GM23338 (cell line): Measurements from ENCODE around the gene TAT. TPM values are rescaled to one million over a fixed set of nuclear protein-coding genes. Genes with fewer than 3 reads are reported as not detected.

Source experiments
- ATAC-seq: fragments of 200-7000 bp; cut with Tn5 transposase; 3 replicates; pipeline ENCODE4 v1.9.1; 2020
- DNase-seq: peaks from one replicate; pipeline ENCODE4 v3.0.0-alpha.2; 2015; ENCODE audit warnings: low spot score
- H2AFZ ChIP-seq: fragments of 200-600 bp; sonication (generic); 2 replicates; pipeline ENCODE4 v1.8.0; 2016; ENCODE audit warnings: antibody characterized with exemption, mild to moderate bottlenecking, moderate library complexity
- H3F3A ChIP-seq: fragments of 200-600 bp; sonication (generic); replicated peaks from 2 replicates; pipeline ENCODE4 v1.8.0; 2017; ENCODE audit warnings: antibody characterized with exemption, mixed run types, low read depth
- H3K27ac ChIP-seq: fragments of 200-600 bp; sonication (generic); 2 replicates; pipeline ENCODE4 v1.6.1; 2016; ENCODE audit warnings: low read depth
- H3K27me3 ChIP-seq: fragments of 200-600 bp; sonication (generic); 2 replicates; pipeline ENCODE4 v1.8.0; 2016; ENCODE audit warnings: mild to moderate bottlenecking, mixed run types, moderate library complexity; ENCODE audit not compliant: insufficient read depth
- H3K36me3 ChIP-seq: fragments of 200-600 bp; sonication (generic); 2 replicates; pipeline ENCODE4 v1.8.0; 2016; ENCODE audit warnings: mild to moderate bottlenecking; ENCODE audit not compliant: insufficient read depth
- H3K4me1 ChIP-seq: fragments of 200-600 bp; sonication (generic); 2 replicates; pipeline ENCODE4 v1.8.0; 2016; ENCODE audit warnings: mild to moderate bottlenecking, moderate library complexity; ENCODE audit not compliant: insufficient read depth
- H3K4me2 ChIP-seq: fragments of 200-600 bp; sonication (generic); 2 replicates; pipeline ENCODE4 v1.7.1; 2017; ENCODE audit warnings: mixed run types
- H3K4me3 ChIP-seq: fragments of 200-600 bp; sonication (generic); 2 replicates; pipeline ENCODE4 v1.6.1; 2016; ENCODE audit warnings: mixed run types
- H3K79me2 ChIP-seq: fragments of 200-600 bp; sonication (generic); replicated peaks from 2 replicates; pipeline ENCODE4 v1.8.0; 2017; ENCODE audit warnings: mild to moderate bottlenecking; ENCODE audit not compliant: insufficient read depth
- H3K9me2 ChIP-seq: fragments of 200-600 bp; sonication (generic); 2 replicates; pipeline ENCODE4 v1.8.0; 2017; ENCODE audit not compliant: insufficient read depth
- H4K20me1 ChIP-seq: fragments of 200-600 bp; sonication (generic); replicated peaks from 2 replicates; pipeline ENCODE4 v1.8.0; 2017; ENCODE audit warnings: mild to moderate bottlenecking; ENCODE audit not compliant: insufficient read depth
- H3K27ac Mint-ChIP-seq: 2 replicates; pipeline ENCODE4 v1.8.0; 2020; ENCODE audit warnings: inconsistent platforms, mild to moderate bottlenecking, moderate library complexity, mixed read lengths
- H3K27me3 Mint-ChIP-seq: 3 replicates; pipeline ENCODE4 v1.8.0; 2022; ENCODE audit warnings: low read depth, mild to moderate bottlenecking, moderate library complexity, mixed read lengths, inconsistent platforms; ENCODE audit not compliant: insufficient read depth, poor library complexity
- H3K36me3 Mint-ChIP-seq: 3 replicates; pipeline ENCODE4 v1.8.0; 2021; ENCODE audit warnings: low read depth, mild to moderate bottlenecking, inconsistent platforms, moderate library complexity, mixed read lengths
- H3K4me1 Mint-ChIP-seq: 3 replicates; pipeline ENCODE4 v1.8.0; 2020; ENCODE audit warnings: mild to moderate bottlenecking, inconsistent platforms, mixed read lengths
- H3K4me3 Mint-ChIP-seq: 3 replicates; pipeline ENCODE4 v1.8.0; 2021; ENCODE audit warnings: moderate library complexity, mild to moderate bottlenecking, inconsistent platforms, mixed read lengths
- H3K9me3 Mint-ChIP-seq: 3 replicates; pipeline ENCODE4 v1.8.0; 2020; ENCODE audit warnings: moderate library complexity, mild to moderate bottlenecking, inconsistent platforms, mixed read lengths
- CTCF ChIP-seq, 2 experiments: fragments of 200-600 bp in 1 of 2; sonication (generic) in 1 of 2; conservative IDR thresholded peaks; 2 replicates each; pipeline versions ENCODE4 v1.5.1 to v1.6.1; 2016 to 2017; ENCODE audit warnings: antibody characterized with exemption in 2 of 2, low read depth in 2 of 2, mild to moderate bottlenecking in 2 of 2, moderate library complexity in 1 of 2
- EZH2 ChIP-seq: fragments of 200-600 bp; sonication (generic); IDR thresholded peaks from one replicate; pipeline ENCODE4 v1.8.0; 2017; ENCODE audit warnings: antibody characterized with exemption, mild to moderate bottlenecking, low read depth; ENCODE audit not compliant: unreplicated experiment
- EZH2phosphoT487 ChIP-seq: fragments of 200-600 bp; sonication (generic); IDR thresholded peaks from one replicate; pipeline ENCODE4 v1.8.1; 2018; ENCODE audit warnings: antibody characterized with exemption; ENCODE audit not compliant: unreplicated experiment
- JUNB ChIP-seq: IDR thresholded peaks from one replicate; pipeline ENCODE4 v1.6.1; 2016; ENCODE audit warnings: antibody characterized with exemption; ENCODE audit not compliant: unreplicated experiment
- NANOG ChIP-seq: IDR thresholded peaks from 2 replicates; pipeline ENCODE4 v1.6.1; 2016; ENCODE audit warnings: antibody characterized with exemption, borderline replicate concordance
- POLR2AphosphoS5 ChIP-seq: IDR thresholded peaks from 2 replicates; pipeline ENCODE4 v1.6.1; 2016; ENCODE audit warnings: antibody characterized with exemption, low read depth
- ZNF114 ChIP-seq: fragments of 250-450 bp; sonication (Bioruptor Pico); IDR thresholded peaks from 2 replicates; pipeline ENCODE4 v1.5.0; 2020; ENCODE audit warnings: mild to moderate bottlenecking, moderate library complexity
- ZNF462 ChIP-seq: fragments of 250-450 bp; sonication (Bioruptor Pico); IDR thresholded peaks from 2 replicates; pipeline ENCODE4 v1.5.0; 2020; ENCODE audit warnings: mild to moderate bottlenecking, moderate library complexity
- polyA plus RNA-seq: library from polyadenylated mRNA; unstranded; fragments of >200 nt; fragmentation: Nextera tagmentation; extraction: Ambion mirVana; gene quantifications from 2 replicates; pipeline ENCODE4 v1.2.1, GENCODE V29; 2016
- total RNA-seq: library from RNA; depleted of rRNA; stranded (reverse); fragments of >200 nt; shearing (Covaris generic); gene quantifications from 2 replicates; pipeline ENCODE4 v1.2.3, GENCODE V29; 2014
- TF ChIP-seq, protein P1 (sequence below): IDR thresholded peaks from 2 replicates; pipeline ENCODE4 v1.6.1; 2016; ENCODE audit warnings: antibody characterized with exemption

The TAT gene
- total and polyA plus RNA-seq, 2 experiments from 2014 or later, result 0.05 TPM; not detected in 1

GRCh38 chr16:71572497-71573116 lies 4.3 kb downstream of the TAT start:
- Mint-ChIP-seq H3K4me3 (no peak overlapping the region), H3K9me3 (no peaks in the 10 kb centered on the region), H3K4me1 (no peaks in the 10 kb centered on the region; the same call in 1 of the 3 replicates), H3K36me3 (no peaks in the 10 kb centered on the region), H3K27me3 (no peaks in the 10 kb centered on the region), H3K27ac (peak overlapping the region; percentile 36; the same call in 1 of the 2 replicates)
- Histone ChIP-seq H3K4me1 (no peaks in the 10 kb centered on the region), H3K4me2 (no peak overlapping the region), H3K27ac (no peak overlapping the region), H3K9me2 (no peaks in the 10 kb centered on the region), H4K20me1 (no peaks in the 10 kb centered on the region), H3K4me3 (no peak overlapping the region), H3K79me2 (no peaks in the 10 kb centered on the region), H3F3A (no peaks in the 10 kb centered on the region), H3K27me3 (no peaks in the 10 kb centered on the region), H3K36me3 (no peaks in the 10 kb centered on the region), H2AFZ (peak overlapping the region; percentile 21; the same call in 1 of the 2 replicates)
- no peak for DNase-seq
- TF ChIP-seq EZH2phosphoT487 (no peak), JUNB (no peak), ZNF114 (no peak)
- ATAC-seq, result no peak

- H3K4me3 ChIP-seq, result no peak overlapping the region
- H3K27ac ChIP-seq, result no peak overlapping the region
- H3K27me3 ChIP-seq, result no peaks in the 10 kb centered on the region
- no peaks in the 10 kb centered on the region for H4K20me1 ChIP-seq
- H3K4me1 ChIP-seq, result no peaks in the 10 kb centered on the region
- no peaks in the 10 kb centered on the region for H3K36me3 ChIP-seq
- H3K79me2 ChIP-seq, result no peaks in the 10 kb centered on the region
- H3K4me2 ChIP-seq, result no peak overlapping the region
- H3F3A ChIP-seq, result no peaks in the 10 kb centered on the region
- no peak overlapping the region for H3K27ac Mint-ChIP-seq
- H3K27me3 Mint-ChIP-seq, result peaks cover 1% of the 10 kb centered on the region
- H3K4me3 Mint-ChIP-seq, result no peak overlapping the region
- no peaks in the 10 kb centered on the region for H3K9me3 Mint-ChIP-seq
- H3K36me3 Mint-ChIP-seq, result no peaks in the 10 kb centered on the region
- H3K9me2 ChIP-seq, result no peaks in the 10 kb centered on the region
- no peak overlapping the region; the same call in 1 of the 2 replicates for H2AFZ ChIP-seq
- no peak for DNase-seq
- ATAC-seq, result no peak
- peaks cover 8% of the 10 kb centered on the region for H3K4me1 Mint-ChIP-seq
- TF ChIP-seq EZH2, result no peak
- no peak for TF ChIP-seq EZH2phosphoT487
- no peak for TF ChIP-seq NANOG
- no peak for TF ChIP-seq ZNF114
- no peak for TF ChIP-seq ZNF462 (CRISPR knock-in tag)
- TF ChIP-seq CTCF (conservative IDR thresholded peaks at IDR 0.05; ENCODE audit: low read depth in 2 of 2), result no peak
- TF ChIP-seq POLR2AphosphoS5, result no peak
- TF ChIP-seq, protein P1, sequence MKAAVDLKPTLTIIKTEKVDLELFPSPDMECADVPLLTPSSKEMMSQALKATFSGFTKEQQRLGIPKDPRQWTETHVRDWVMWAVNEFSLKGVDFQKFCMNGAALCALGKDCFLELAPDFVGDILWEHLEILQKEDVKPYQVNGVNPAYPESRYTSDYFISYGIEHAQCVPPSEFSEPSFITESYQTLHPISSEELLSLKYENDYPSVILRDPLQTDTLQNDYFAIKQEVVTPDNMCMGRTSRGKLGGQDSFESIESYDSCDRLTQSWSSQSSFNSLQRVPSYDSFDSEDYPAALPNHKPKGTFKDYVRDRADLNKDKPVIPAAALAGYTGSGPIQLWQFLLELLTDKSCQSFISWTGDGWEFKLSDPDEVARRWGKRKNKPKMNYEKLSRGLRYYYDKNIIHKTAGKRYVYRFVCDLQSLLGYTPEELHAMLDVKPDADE, result no peak
Observed at GRCh38 chr16:71570144-71570543, 6.7 kb downstream of the TAT start.
